Stimulated activated CD8-positive, alpha-beta memory T cell treated with anti-CD3 and anti-CD28 coated beads, Interleukin-4, amount 100 ng/mL, for 48 hours (primary cell): ENCODE data around the gene BSPRY.
"Not testable (repeated sequence)": the region's sequence is repeated elsewhere in the genome, so short reads cannot be mapped to it uniquely, and the experiment has no call there.

Experiments
- DNase-seq: peaks from one replicate; pipeline ENCODE4 v3.0.0-alpha.2; 2020

The BSPRY gene

DNA sequence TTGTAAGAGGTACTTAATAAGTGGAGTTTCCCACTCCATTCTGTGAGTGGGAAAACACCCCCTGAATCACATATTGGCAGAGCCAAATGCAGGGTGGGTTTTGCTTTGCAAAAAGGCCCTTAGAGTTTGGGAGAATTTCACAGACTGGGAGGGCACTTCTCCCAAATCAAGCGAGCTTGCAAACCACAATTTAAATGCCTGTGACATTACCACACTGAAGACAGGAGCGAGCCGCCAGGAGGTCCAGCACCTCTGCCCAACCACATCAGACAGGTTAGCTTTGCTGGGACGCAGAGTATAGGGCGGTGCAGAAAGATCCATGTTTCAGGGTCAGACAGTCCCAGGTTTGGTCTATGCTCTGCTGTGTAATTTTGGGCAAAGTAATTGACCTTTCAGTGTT lies 49.5 kb downstream of the BSPRY start:
- DNase-seq = no peak

GRCh38 chr9:113399646-113400200 lies 50.4 kb downstream of the BSPRY start:
- DNase-seq = no peak

DNA sequence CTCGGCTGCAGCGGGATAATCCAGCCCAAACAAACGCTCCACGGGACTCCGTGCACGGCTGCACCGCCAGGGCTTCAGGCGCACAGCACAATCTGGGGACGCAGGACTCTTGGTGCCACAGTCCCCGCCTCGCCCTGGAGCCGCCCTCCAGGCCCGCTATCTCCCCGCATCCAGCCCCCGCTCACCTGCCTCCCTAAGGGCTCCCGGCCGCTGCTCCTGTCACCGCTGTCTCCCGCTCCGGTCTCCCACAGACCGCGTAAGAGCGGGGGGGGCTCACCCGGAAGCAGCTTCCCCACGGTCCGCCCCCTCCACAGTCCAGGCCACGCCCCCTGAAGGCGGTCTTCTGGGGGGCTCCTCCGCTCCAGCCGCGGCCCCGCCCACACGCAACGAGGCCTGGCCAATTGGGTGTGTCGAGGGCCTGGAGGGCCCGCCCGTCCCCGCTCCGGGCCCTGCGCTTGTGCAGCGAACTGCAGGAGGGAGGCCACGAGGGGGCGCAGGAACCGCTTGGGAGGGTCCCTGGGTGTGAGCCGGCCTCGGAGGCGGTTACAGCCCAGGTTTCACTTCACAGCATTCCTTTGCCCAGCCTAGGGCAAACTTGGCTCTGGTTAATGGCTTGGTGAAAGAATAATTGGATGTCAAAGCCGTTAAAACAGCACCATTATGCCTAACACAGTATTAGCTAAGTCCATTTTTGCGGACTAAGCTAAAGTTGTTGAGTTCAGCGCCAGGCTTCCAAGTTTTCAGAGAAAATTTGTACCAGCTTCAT lies 51.9 kb downstream of the BSPRY start, which contains the start of gene ALAD:
Gene ALAD (minus strand): TSS at position 258 of the 766 bp plus-strand sequence. CDS start 7,725 bp downstream, outside the sequence.
- peak; percentile 100 for DNase-seq

- DNase-seq = no peak
These were observed 54.3 kb downstream of the BSPRY start for GRCh38 chr9:113403646-113404045.

DNA sequence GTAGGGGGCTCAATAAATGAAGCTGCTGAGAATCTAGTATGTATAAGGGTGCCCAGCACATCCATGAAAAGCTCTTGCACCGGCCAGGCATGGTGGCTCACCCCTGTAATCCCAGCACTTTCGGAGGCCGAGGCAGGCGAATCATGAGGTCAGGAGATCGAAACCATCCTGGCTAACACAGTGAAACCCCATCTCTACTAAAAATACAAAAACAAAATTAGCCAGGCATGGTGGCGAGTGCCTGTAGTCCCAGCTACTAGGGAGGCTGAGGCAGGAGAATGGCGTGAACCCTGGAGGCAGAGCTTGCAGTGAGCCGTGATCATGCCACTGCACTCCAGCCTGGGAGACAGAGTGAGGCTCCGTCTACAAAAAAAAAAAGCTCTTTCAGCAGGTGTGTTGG lies 57.0 kb downstream of the BSPRY start:
- DNase-seq = not testable (repeated sequence)

DNA sequence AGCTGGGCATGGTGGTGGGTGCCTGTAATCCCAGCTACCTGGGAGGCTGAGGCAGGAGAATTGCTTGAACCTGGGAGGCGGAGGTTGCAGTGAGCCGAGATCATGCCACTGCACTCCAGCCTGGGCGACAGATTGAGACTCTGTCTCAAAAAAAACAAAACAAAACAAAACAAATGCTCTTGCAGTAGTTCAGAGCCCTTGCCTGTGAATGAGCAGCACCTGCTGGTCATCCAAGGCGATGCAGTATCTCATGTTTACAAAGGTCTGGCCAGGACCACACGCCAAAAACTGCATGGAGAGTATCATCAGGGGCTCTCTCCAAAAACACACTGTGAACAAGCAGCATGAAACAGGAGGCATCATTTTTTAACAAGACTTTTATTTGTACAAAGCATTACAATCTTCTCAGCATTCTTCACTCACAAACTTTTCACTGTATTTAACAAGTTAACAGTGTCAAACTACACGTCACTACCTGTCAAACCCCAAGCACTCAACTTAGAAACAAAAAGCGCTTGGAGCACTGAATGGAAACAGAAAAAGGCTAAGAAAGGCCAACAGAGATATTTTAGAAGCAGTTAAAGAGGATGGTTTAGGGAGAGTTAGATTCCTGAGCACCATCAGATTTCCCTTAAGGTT lies 57.7 kb downstream of the BSPRY start:
- peak; percentile 63 for DNase-seq

DNA sequence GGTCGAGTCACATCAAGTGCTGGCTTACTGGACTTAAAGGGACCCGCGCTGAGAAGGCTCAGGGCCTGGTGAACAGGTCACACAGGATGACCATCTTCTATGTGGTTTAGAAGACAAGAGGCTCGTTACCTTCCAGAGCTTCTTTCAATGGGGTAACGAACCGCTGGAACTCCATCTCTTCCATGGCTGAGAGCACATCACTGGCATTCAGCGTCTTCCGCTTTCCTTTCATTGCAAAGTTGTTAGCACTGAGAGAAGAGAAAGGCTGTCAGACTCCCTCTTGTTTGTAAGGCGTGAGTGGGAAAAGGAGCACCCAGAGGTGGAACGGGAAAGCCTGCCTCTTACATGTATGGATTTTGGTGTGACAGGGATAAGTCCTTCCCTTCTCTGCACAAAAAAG lies 60.1 kb downstream of the BSPRY start:
- DNase-seq = no peak

- no peak for DNase-seq
These were observed 60.5 kb downstream of the BSPRY start for GRCh38 chr9:113409883-113410206.

DNA sequence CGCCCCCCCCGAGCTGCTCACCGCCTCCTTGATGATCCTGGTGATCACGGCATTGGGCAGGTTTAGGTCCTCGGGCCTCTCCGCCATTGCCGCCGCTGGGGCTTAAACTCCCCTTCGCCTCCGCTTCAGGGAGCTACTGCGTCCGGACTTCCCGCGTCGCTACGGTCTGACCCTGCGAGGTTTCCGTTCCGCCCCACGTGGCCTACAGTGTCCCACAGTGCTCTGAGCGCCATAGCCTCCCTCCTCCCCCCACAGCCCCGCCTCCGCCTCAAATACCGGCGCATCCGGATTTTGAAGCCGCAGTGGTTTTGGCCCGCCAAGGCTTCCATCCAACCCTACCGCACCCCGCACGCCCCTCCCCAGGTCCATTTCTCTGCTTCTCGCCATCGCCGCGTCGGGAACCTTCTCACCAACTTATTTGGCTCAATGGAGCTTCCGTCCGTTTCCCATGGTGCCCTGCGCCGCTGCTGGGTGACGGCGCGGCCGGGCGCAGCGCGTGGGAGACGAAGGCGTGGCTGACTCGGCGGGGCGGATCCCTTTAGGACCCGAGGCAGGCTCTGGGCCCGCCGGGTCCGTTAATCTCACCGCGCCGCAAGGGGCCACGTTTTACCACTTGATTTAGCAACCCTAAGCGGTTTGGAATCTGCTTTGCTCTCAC lies 61.0 kb downstream of the BSPRY start, which contains the start of the genes C9orf43 and POLE3:
Gene C9orf43 (plus strand): TSS at position 541 of the 658 bp plus-strand sequence. CDS start 2,747 bp downstream, outside the sequence.
Gene POLE3 (minus strand): TSS at position 469 of the 658 bp plus-strand sequence. CDS start 382 bp downstream, at position 87.
- DNase-seq = peak; percentile 97

DNA sequence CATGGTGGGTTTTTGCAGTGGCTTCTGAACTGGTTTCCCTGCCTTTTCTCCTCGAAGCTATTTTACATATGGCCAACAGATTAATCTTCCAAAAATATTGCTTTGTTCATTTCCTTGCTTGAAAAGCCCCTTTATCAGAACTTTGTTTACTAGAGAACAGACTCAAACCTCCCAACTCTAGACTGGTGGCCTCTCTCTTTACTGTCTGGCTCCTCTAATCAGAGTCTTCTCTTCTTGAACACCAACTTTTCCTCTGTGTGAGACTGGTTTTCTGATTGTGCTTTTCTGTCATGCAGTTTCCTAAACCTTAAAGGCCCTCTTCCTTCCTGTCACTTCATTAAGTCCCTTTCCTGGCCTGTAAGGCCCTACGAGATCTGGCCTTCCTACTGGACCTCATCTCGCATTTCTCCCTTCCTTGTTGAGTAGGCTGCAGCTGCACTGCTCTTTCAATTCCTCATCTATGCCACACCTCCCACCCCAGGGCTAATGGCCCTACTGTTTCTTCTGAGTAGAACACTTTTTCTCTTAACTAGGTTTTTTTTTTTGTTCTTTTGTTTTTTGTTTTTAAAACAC lies 66.9 kb downstream of the BSPRY start:
- no peak for DNase-seq

DNA sequence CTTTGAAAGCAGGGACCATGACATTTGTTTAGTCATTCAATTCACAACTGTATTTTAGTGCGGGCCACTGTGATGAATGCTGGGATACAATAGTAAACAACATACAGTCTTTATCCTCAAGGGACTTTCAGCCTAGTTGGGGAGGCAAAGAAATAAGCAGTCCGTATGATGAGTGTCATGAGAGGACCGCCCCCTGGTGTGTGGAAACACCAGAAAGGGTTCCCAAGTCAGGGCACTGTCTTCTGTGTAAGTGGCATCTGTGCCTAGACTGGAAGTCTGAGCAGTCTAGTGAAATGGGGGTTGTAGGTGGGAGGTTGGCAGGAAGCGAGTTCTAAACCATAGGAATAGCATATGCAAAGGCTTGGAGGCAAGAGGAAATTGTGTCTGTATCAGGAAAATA lies 68.0 kb downstream of the BSPRY start:
- DNase-seq = no peak
